CD1c-positive myeloid dendritic cell (primary cell): ENCODE measurements around the gene SS18L1.

Source experiments
- DNase-seq: peaks from one replicate; pipeline ENCODE4 v3.0.0-alpha.2; 2016; ENCODE audit errors: extremely low spot score

Gene SS18L1

GRCh38 chr20:62210496-62210855 lies 66.9 kb downstream of the SS18L1 start:
- DNase-seq, result no peak

DNA sequence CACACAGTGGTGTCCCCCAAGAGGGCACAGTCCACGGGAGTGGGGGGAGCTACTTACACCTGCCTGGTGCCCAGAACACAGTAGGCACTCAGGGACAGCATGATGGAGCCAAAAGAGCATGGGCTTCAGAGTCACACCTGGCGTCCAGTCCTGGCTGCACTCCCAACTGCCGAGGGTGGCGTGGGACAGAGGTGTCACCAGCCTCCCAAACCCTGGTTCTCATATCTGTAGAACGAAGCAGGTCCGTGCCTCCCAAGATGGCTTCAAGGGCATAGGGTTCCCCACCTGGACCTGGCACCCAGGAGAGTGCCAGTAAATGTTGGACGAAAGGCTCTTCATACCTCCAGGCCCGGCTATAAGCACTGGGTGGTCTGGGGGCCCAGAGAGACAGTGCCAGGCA lies 67.6 kb downstream of the SS18L1 start:
- DNase-seq, result no peak

GRCh38 chr20:62211769-62212288 lies 68.3 kb downstream of the SS18L1 start:
- DNase-seq, result no peak

- no peak for DNase-seq
These were observed 68.7 kb downstream of the SS18L1 start for GRCh38 chr20:62212299-62212698.

DNA sequence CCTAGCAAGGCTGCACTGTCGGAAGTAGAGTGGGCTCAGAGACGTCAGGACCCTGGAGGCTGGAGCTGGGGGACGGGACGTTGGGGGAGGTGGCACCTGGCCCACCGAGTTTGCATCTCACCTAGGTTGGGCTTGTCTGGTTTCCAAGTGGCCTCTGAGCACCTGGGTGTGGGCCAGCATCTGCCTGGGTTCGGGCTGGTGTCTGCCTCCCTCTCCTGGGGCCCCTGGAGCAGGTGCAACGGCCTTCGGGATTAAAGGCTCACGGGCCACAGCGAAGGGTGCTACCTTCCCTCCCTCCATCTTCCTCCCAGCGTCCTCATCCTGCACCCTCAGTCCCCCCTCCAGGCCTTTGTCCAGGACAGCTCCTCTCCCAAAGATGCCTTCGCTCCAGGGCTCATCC lies 70.5 kb downstream of the SS18L1 start:
- no peak for DNase-seq

GRCh38 chr20:62215020-62215990 lies 71.7 kb downstream of the SS18L1 start:
- DNase-seq, result no peak

DNA sequence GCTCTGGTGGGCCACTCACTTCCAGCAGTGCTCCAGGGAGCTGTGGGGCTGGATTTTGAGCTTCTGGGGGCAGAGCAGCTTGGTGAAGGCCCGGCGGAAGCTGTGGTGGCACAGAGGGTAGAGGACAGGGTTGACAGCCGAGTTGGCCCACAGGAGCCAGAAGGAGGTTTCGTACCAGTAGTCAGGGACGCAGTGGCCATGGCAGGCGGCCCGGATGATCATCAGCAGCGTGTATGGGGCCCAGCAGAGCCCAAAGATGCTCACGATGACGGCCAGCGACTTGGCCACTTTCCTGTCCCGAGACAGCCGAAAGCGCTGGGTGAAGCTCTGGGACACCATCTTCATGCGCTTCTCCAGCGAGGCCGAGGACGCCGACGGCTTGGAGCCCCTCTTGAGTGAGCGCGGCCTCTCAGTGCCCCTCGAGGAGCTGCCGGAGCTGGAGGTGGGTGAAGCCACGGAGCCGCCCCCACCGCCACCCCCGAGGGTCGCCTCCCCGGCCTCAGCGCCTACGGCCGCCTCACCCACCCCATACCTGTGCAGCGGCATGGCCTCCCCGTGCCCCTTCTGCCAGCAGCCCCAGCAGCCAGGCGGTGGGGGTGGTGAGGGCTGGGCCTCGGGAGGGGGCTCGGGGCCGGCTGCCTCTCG lies 72.5 kb downstream of the SS18L1 start:
- no peak for DNase-seq

- no peak for DNase-seq
These were observed 73.3 kb downstream of the SS18L1 start for GRCh38 chr20:62216636-62217566.

DNA sequence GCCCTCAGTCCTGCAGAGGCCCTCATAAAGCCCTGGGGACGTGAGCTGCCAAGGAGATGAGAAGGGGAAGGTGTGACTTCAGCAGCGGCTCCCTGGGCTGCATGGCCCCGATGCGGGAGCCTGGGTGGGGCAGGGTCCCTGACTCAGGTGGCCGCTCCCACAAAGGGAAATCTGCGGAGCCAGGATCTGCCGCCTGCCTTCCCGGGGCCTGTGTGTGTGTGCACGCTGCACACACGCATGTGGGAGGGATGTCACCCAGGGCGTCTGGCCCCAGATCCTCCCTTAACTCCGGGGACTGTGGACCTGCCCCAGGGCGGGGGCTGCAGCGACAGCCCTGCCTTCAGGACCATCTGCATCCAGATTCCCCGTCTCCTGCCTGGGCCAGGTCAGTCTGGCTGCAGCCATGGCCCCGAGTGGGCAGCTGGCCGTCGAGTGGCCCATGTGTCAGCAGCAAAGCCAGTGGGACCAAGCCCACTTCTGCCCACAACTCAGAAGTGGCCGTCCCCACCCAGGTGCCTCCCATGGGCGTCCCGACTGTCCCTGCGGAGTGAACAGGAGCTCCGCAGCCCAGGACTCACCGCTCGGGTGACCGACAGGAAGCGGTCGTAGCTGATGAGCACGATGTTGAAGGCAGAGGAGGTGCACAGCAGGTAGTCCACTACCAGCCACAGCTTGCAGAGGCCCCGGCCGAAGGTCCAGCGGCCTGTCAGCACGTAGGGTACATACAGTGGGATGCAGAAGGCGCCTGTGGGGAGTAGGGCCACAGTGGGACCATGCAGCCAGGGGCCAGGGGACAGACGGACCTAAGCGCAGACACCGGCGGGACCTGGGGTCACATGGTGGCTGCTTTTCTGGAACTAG lies 74.6 kb downstream of the SS18L1 start:
- DNase-seq, result no peak

GRCh38 chr20:62219101-62219991 lies 75.8 kb downstream of the SS18L1 start:
- DNase-seq, result no peak

DNA sequence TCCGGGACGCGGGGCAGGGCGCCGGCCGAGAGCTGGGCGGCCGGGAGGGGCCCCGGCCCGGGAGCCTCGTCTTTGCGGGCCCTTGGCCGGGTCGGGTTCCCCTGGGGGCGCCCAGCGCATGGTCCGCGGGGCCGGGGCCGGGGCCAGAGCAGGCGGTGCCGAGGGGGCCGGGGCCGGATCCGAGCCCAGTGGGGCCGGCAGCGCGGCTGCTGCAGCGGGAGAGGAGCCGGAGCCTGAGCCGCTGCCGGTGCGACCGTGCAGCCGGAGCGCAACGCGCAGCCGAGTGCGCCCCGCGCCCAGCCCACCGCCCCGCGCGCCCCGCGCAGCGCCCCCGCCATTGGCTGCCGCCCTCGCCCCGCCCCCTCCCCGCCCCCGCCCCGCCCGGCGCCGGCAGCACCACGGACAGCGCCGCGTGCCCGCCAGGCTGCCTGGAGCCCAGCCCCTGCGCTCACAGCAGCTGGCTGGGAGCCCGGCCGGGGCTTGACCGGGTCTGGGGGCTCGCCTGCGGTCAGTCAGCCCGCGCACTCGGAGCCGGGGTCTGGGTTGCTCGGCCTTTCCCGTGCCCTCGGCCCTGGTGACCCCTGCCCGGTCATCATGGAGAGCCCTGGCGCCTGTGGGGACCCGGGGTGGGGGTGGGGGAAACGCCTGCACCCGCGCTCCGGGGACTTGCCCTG lies 76.6 kb downstream of the SS18L1 start, which contains the start of gene HRH3:
Gene HRH3, minus strand, starts transcription at position 287 of the 674 bp plus-strand sequence. CDS start 308 bp downstream, outside the sequence.
- DNase-seq, result peak; percentile 15

DNA sequence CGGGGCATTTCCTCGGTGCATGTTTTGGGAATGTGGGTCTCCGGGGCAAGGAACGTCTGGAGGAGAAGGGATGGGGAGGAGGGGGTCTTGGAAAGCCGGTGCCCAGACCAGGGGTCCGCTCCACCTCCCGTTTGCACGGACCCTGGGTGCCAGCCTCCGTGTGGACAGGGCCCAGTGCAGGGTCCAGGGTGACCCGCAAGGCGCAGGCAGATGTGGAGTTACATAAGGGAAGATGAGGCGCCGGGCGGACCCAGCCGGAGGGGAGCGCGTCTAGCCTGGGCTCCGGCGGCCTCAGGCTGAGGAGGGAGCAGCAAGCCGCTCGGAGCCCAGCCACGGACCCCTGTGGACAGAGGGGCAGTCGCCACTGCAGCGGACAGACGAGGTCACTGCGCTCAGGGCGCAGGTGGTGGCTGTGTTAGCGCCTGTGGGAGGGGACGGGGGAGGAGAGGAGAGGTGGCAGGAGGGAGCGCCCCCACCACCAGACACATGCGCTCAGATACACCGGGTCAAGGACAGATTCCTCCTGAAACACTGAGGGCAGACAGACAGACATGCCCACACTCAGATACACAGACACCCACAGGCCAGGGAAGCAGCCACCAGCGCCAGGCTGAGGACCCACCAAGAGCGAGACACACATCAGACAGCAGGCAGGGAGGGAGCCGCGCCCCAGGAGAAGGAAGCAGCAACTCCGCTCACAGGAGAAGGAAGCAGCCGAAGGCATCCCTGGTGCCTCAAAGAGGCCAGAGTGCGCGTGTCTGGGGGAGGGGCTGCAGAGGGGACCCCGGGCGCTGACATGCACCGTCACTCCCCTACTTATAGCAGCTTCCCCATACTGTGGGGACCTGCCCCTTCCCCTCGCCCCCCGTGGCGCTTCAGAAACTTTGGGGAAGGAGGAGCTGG lies 77.3 kb downstream of the SS18L1 start:
- no peak for DNase-seq

DNA sequence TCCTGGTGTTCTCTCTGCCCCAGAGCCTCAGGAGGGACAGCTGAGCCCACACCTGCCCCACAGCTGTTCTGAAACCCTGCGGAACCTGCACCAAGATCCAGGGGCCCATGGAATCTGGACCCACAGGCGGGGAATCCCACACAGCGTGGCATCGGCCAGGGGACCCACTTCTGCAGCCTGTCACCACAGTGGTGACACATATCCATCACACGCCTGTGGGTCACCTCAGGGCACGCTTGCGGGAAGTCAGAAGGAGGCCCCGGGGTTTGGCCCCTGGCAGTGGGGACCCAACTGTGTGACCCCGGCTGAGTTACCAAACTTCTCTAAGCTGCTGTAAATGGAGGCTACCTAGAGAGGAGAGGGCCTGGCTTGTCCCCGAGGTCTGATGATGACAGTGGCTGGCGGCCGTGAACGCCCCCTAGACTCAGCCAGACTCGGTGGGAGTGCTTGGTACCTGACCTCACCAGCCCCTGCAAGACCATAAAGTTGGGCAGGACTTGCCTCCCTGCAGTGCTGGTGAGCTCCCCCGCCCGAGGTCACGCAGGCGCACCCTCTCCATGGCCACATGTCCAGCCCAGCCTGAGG lies 78.8 kb downstream of the SS18L1 start:
- DNase-seq, result no peak

GRCh38 chr20:62222972-62223371 lies 79.4 kb downstream of the SS18L1 start:
- no peak for DNase-seq

DNA sequence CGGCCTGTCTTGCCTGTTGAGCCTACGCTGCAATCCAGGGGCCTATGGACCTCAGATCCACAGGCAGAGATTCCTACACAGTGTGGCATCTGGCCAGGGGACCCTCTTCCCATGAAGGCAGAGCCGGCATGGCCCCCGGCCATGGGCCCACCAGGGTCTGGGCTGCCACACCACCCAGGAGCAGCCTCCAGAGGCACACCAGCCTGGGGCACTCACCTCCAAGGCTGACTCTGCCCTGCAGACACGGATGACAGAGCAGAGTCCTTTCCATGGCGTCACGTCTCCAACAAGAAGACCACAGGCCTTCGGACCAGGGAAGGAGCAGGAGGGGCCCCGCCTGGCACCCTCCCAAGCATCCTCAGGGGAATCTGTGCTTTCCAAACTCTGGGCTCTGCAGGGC lies 80.0 kb downstream of the SS18L1 start:
- DNase-seq, result no peak

GRCh38 chr20:62224113-62224855 lies 80.7 kb downstream of the SS18L1 start:
- DNase-seq, result no peak

DNA sequence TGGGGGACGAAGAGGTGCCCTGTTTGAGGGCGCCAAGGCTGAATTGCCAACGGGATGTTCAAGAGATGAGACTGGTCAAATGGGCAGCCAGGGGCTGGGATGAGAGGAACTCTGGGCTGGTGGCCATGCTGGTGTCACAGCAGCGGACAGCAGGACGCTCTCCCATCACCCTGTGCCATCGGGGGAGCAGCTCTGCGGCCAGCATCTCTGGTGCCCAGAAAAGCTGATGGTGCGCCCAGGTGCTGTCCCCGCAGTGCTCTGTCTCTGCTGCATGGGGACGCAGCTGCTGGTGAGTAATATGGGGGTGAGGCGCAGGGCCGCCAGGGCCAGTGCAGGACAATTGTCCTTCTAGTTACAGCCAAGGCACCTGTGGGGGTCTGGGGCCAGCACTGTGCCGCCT lies 81.5 kb downstream of the SS18L1 start:
- no peak for DNase-seq
